ENCODE measurements around the gene DDHD1.

DDHD1 gene

DNA sequence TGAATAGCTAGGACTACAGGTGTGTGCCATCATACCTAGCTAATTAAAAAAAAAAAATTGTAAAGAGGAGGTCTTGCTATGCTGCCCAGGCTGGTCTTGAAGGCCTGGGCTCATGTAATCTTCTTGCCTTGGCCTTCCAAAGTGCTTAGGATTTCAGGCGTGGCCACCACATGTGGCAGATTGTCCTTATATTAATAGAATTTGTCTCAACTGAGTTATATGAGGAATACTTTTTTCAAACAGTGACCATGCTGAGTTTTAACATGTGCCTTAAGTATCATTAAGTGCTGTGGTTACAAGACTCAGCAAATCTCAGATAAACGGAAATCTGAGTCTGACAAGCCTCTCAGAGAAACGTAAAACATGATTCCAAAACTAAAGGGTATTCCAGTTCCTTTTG is 119.1 kb downstream of the DDHD1 start:
- DNase-seq (ENCODE audit: low spot score): no peak

DNA sequence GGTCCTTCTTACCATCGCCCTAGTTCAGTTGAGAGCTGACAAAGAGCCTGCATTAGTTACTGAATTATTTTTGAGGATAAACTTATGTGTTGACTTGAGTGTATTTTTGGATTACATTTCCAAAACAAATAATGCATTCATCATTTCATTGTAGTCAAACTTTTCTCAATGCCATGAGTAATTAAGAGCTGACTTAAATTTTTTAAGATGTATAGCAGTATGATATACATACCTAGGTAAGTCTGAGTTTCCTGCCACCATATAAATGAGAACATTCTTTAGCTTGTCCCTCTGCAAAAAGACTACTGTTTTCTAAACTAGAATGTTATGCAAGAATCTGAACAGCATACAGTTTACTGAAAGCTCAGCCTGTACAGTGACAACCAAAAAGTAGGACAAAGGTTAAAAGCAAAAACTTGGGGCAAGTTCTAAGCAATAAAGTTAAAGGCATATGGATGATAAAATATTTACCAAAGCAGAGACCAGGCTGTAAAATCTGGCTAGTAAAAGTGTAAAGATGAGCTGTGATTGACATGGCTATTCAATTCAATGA is 120.2 kb downstream of the DDHD1 start:
- DNase-seq (ENCODE audit: low spot score): no peak

DNA sequence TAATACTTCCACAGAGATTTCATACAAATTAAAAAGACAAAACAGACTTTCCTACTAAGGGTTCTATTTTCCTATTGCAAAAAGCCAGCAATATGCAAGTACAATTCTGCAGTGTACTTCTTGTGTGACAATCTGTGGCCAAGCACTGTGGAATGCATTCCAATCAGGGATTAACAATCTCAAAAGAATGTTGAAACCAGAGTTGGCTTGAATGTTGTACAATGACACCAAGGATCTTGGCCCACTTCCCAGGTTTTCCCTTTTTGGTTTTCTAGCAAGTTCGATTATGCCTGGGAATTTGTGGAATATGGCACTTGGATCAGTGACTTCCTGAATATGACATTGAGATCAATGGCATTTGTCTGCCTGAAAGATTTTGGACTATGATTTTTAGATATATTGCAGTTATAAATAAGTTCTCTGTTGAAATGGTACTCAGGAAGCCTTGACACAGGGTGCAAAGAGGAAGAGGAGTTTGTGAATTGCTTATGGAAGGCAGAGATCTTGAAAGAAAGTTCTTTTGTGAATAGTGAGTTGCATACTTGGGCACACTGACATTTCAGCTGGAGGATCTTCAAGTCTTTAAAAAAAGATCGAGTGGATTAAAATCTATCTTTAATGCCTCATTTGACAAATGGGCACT is 120.8 kb downstream of the DDHD1 start:
- peak; percentile 53 for DNase-seq (ENCODE audit: low spot score)

DNA sequence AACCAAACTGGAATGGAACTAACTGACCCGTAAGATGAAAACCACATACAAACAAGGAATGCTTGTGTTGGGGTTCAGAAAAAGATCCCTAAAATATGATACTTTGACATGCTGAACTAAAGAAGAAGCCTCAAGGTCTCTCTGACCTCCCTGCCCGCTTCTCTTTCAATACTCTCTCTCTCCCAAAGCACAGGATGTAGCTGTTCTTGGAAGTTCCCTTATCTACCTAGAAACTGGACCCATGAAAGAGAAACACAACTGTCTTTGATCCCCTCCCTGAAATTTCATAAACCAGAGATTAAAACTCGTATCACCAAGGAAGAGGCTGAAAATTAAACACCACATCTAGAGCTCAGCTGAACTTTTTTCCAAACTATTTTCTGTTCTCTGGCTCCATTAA is 125.6 kb downstream of the DDHD1 start:
- no peak for DNase-seq (ENCODE audit: low spot score)

DNA sequence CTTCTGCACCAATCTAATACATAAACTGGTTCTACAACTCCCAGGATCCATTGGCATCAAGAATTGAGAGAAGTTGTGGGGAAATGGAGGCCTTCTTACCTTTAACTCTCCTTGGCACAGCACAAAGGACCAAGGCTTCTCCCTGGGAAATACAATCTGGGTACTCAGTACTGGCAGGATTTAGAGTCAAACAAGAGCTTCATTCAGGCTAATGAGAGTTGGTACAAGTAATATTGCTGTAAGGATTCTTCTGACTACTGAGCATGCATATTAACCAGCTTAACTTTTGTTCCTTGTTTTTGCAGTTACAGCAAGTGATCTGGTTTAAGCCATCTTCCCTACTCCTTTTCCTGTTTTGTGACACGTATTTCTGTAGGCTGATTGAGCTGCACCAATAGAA is 126.1 kb downstream of the DDHD1 start:
- DNase-seq (ENCODE audit: low spot score): peak; percentile 39

DNA sequence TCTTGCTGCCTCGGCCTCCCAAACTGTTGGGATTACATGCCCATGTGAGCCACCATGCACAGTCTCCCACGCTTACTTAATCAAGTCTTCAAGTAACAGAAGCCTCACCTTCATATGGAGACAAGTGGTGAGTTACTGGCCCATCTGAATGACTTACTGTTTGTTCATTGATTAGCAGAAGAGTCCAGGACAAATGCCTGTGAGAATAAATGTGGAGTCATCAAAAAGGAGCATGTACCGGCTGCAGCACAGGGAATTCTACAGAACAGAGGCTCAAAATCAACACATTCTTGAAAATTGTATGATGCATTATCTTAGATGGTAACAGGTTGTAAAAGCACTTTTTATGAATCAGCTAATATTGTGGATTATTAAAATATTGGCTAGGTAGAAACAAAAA is 129.8 kb downstream of the DDHD1 start:
- DNase-seq (ENCODE audit: low spot score): no peak

DNA sequence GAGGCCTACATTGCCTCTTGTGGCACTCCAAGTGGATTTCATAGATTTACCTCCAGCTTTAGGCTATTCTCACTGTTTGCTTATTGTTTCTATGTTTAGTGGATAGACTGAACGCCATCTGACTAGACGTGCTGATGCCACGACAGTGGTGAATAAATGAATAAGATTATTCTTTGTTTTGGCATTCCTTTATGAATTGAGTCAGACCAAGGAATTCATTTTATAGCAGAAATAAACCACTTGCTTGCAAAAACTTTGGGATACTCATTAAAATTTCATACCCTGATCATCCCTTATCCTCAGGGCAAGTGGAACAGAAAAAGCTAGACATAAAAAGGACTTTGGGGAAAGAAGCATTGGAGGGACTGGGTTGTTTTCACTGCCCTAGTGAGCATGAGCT is 130.5 kb downstream of the DDHD1 start:
- no peak for DNase-seq (ENCODE audit: low spot score)

DNA sequence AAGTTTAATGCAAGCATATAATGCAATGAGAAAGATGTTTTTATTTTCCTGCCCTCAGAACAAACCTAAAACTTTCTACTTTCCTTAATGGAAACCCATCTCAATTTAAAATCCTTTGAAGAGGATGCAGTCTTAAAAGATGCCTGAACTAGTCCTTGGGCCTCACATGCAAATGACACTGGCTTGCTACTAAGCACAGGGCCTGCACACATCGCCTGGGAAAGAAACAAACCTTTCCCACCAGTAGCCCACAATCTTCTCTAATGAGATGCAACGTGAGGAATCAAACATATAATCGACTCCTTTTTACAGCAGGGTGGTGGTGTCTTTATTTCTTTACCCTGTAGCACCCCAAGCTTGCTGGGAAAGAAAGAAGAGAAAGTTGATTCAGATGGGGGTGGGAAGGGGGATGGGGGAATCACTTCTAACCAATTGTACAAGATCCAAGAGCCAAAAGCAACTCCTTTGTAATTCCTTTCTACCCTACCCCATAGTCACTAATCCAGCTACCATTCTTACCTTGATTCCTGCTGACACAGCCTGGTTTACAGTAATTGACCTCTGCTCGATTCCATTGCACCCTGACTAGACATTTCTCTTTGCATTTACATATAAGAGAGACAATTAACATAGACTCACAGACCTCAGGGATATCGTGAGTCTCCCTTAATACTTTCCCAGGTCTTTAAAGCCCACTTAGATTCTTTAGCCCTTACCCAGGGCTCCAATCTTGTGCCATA is 132.8 kb downstream of the DDHD1 start:
- DNase-seq (ENCODE audit: low spot score): no peak

DNA sequence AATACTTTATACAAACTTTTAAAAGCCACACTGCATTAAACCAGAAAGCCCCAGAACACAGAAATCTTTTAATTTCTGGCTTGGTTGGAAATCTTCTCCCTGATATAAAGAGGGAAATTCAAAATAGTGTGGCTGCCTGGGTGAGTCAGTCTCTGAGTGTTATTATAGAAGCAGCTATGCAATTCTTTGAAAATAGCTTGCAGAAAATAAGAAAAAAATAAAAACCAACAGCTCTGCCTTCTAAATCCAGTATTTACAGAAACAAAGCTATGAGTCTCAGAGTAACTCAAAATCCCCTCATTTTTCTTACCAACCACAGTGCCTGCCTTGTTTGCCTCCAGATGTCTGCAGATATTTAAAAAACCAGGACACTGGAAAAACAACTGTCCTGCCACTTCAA is 133.7 kb downstream of the DDHD1 start:
- DNase-seq (ENCODE audit: low spot score): no peak

DNA sequence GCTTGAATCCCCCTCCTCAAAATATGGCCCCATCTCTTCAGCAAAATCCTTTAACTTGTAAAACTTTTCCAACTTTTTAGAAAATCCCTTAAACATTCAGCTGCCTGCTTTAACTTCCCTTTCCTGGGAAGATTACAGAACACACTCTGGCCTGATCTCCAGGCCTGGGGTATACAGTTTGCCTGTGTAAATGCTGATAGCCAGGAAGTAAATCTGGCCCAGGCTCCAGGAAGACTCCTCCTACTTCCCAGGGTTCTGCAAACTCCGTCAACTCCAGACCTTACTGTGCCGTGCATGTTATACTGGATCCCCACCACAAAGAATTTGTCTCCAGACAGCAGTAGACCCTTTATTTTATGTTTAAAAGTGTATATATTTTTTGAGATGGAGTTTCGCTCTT is 135.3 kb downstream of the DDHD1 start:
- DNase-seq (ENCODE audit: low spot score): no peak

DNA sequence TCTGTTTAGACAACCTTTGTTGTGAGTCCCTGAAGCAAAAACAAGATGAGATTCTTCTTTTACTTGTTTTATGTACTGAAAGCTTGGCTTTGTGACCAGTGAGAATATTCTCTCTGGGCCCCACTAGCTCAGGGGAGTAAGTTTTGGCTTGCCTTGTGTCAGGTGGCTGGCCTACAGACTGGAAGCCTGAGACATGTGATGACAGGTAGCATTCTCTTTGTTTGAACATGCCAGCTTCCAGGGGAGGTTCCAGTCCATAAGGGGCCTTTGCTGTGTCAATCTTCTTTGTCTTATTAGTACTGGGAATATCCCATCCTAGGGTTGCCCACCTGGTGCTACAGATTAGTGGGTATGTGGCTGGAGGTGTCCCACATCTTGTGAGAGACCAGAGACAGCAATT is 136.2 kb downstream of the DDHD1 start:
- DNase-seq (ENCODE audit: low spot score): no peak

DNA sequence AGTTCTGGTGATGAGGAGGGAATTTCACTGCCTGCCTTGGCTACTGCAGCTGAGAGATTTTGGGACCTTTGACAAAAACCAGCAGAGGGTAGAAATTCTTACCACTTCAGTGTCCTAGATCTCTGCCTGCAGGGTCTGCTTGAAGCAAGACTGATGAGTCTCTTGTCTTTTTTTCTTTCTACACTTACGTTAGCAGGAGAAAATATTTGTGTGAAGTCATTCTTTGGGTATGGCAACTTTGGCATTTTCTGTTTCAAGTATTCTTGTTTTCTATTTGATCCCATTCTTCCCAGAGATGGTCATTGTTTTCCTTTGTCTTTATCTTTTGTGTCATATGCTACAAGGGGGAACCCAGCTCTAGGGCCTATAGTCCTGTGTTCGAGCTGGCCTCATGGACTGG is 136.6 kb downstream of the DDHD1 start:
- no peak for DNase-seq (ENCODE audit: low spot score)

DNA sequence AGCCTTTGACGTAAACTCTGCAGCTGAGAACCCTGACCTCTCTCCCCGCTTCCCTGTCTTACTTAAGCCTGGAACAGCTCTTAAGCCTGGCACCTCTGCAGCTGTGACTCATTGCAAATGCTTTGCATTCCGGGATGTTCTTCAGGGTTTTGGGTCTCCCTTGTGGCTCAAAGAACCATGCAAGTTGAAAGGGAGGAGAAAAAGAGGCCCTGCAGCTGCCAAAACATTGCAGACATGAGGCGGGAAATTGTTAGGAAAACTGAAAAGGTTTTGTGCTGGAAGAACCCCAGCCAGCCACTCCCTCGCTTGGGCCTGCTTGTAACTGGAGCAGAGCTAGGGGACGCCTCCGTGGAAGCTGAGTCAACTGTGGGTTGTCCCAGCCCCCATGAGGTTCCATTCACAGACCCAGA is 142.1 kb downstream of the DDHD1 start:
- DNase-seq (ENCODE audit: low spot score): peak; percentile 10

DNA sequence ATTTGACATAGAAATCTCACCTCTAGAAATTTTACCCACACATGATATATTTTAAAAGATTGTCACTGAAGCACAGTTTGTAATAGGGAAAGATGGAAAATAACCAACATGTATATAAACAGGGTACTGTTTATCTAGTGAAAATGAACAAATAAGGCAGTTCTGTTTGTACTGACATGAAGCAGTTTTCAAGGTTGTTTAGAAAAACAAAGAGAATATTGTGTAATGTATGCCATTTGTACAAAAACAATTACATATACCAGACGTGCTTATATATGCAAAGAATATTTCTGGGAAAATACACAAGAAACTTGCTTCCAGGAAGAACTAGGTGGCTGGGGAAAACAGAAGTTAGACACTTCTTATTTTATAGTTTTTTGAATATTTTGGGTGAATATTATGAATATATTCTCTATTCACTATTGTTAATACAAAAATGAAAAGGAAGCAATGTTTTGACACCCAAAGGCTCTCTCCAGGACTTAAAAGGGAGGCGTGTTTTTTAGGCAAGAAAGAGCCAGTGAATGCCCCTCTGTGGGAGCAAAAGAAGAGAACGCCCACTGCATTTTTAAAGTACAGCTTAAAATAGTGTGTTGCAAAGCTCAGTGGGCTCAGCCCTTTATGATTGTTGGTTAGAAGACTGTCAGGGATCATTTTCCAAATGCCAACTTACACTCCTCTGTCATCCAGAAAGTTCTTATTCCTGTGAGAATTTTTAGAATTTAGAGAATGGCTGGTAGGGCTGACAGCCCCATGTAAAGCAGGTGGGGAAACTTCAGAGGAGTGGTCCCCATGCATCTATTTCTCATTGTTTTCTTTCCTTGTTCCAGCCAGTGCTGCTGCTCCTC is 142.7 kb downstream of the DDHD1 start:
- peak; percentile 15 for DNase-seq (ENCODE audit: low spot score)

DNA sequence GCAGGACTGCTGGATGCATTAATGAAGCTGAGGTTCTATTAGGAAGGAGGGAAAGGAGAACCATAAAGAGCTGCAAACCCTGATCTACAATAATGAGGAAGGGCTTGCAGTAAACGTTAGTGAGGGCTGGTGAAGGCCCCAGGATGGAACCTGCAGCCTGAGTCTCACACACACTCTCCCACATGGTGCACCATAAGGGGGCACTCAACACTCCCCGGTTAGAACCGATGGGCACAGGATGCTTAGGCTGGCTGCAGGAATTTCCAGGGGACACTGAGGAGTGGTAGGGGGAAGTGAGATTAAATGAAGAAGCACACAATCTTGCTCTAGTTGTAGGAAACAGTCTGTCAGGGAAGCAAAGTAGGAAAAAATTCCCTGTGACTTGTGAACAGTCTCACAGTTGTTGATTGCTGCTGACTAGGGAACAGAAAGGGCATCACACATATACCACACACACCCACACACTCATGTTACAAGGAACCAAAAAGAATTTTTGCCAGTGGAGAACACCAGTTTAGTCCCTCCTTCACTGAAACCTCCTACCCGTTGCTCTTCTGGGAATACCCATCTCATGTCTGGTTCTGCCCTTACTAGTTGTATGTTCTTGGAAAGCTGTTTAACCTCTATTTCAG is 146.1 kb downstream of the DDHD1 start:
- DNase-seq (ENCODE audit: low spot score): no peak

DNA sequence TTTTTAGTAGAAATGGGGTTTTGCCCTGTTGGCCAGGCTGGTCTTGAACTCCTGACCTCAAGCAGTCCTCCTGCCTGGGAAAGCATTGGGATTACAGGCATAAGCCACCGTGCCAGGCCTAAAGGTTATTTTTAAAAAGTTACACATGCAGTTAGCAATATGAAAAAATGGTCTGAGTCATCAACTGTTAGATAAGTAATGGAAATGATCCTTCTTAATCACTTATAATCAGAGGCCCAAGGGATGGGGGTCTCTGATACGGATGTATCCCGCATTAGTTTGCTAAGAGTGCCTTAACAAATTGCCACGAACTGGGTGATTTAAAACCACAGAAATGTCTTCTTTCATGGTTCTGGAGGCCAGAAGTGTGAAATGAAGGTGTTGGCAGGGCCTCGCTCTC is 148.1 kb downstream of the DDHD1 start:
- no peak for DNase-seq (ENCODE audit: low spot score)

DNA sequence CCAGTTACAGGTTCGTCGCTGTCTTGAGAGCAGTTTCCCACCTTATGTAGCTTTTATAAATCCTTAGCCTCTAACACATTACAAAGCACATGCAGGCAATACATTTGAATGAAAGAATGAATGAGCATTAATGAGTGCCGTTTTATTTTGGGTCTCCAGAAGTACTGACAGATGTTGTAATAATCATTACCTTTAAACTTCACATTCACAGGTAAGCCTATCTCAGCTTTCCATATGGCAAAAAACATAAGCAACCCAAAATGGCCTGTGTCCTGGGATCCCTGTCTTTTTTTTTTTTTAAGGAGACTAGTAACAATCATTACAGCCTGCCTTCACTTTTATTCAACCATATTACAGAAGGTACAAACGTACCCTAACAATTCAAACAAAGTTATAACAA is 149.3 kb downstream of the DDHD1 start:
- DNase-seq (ENCODE audit: low spot score): no peak

DNA sequence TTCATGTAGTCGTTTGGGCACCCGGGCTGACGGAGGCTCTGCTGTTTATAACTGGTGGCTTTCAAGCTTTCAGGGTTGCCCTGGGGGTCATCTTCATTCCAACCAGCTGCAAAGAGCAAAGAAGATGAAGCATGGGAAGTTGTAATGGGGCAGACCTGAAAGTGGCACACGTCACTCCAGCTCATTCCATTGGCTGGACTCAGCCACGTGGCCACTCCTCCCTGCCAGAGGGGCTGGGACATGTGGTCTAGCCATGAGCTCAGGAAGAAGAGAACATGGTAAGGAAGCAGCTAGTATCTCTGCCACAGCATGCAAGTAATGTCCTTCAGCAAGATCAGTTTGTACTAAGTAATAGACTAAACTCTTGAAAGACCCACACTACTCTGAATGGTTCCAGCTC is 150.5 kb downstream of the DDHD1 start:
- no peak for DNase-seq (ENCODE audit: low spot score)

DNA sequence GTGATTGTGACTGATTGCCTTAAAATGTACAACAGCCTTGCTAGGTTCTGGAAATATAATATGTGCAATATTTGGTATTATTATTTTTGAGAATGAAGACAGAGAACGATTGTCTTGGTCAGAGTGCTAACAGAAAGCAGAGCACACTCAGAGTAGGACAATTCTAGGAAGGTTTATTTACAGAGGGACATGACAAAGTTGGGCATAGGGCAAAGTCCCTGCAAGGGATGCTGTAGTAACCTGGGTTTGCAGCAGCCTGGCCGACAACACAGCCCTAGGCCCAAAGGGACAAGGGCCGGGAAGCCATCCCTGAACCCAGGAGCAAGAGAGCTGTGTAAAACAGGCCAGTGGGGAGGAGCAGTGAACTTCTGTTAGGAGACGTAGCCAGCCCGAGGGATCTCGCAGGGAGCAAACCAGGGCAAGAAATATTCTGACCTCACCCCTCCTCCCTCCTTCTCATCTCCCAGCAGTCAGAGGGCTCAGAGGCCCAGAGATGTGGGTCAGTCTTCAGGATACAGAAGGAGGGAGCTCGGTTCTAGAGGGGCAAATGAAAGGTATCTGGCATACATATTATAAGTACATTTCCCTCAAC is 151.2 kb downstream of the DDHD1 start:
- DNase-seq (ENCODE audit: low spot score): no peak

DNA sequence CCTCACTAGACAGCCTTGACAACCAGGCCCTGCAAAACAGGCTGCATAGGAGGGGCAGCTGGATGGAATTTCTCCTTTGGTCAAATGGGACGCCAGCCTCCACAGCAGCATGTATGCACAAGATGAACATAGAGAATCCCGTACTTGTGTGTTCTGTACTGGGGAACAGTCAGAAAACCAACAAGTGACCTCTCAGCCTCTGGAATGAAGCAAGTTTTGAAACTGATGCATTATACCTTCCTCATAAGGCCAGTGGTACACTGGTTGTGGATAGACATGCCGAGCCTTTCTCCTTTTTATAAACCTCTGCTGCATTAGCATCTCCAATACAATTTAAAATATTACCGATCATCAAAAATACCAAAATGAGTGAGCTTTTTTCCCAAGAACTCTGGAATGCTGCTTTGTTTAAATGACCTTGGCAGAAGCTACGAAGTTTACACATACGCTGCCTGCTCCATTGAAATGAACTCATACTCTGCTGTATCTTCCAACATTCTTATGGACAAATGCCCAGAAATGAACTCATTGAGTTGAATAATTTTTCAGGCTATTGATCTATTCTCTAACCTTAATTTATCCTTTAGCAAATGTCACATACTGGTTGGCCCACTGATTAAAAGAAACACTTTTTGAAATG is 154.6 kb downstream of the DDHD1 start:
- no peak for DNase-seq (ENCODE audit: low spot score)

DNA sequence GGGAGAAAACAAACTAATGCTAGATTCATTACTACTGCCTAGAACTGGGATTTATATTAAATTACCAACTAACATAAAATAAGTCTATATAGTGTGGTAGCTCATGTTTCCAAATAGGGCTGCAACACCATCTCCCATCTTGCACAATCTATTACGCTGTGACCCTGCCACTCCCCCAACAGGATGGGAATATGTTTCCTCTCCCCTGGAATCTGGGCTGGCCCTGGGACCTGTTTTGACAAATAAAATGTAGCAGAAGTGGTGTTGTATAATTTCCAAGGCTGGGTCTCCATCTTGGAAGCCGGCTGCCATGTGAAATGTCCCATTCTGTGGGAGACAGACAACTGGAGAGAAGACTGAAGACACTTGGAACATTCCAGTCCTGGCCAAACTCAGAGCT is 156.6 kb downstream of the DDHD1 start:
- no peak for DNase-seq (ENCODE audit: low spot score)
